Measurements from ENCODE around the gene UGT1A10. TPM values are rescaled to one million over a fixed set of nuclear protein-coding genes. Genes with fewer than 3 reads are reported as not detected.
"Not testable (repeated sequence)": the region's sequence is repeated elsewhere in the genome, so short reads cannot be mapped to it uniquely, and the experiment has no call there.

UGT1A10 gene
- total RNA-seq, 1 experiment from 2014 or later: not detected

- no peaks in the 10 kb centered on the region for H3K79me2 ChIP-seq (ENCODE audit: insufficient read depth, low read length)
- H3K23ac ChIP-seq (ENCODE audit: insufficient read length, low read depth, low read length): no peak overlapping the region
- H3K4me3 Mint-ChIP-seq: no peak overlapping the region
- H4K5ac ChIP-seq (ENCODE audit: insufficient read length, low read depth, low read length): no peak overlapping the region
- no peak overlapping the region for H3K4me2 ChIP-seq (ENCODE audit: insufficient read depth, insufficient read length, low read length)
- no peak overlapping the region for H3K9ac ChIP-seq (ENCODE audit: extremely low read depth, insufficient read length, low read length)
- no peak overlapping the region for H3K18ac ChIP-seq (ENCODE audit: insufficient read length, low read depth, low read length)
- no peak overlapping the region for H2BK5ac ChIP-seq (ENCODE audit: insufficient read length, low read length)
- no peaks in the 10 kb centered on the region for H3K79me1 ChIP-seq (ENCODE audit: insufficient read depth, low read depth, low read length, poor library complexity, severe bottlenecking)
- TF ChIP-seq CTCF (conservative IDR thresholded peaks at IDR 0.05): no peak
- no peak overlapping the region for H3T11ph ChIP-seq (ENCODE audit: low read length)
- H3K9me3 Mint-ChIP-seq: peaks cover 32 to 42% of the 10 kb centered on the region in 2 experiments
- H3K36me3 Mint-ChIP-seq (ENCODE audit: insufficient read depth in 1 of 3, low read depth in 3 of 3): peaks cover 0 to 2% (median 0%) of the 10 kb centered on the region in 3 experiments; a peak in 2 of 7 replicates
- no peak overlapping the region for H2BK20ac ChIP-seq (ENCODE audit: low read depth, low read length, poor library complexity, severe bottlenecking)
- H3K9me3 ChIP-seq (ENCODE audit: control insufficient read depth, low read depth, low read length): no peaks in the 10 kb centered on the region
- H3K27me3 Mint-ChIP-seq (ENCODE audit: low read depth): peaks cover 11% of the 10 kb centered on the region
- H3K23me2 ChIP-seq (ENCODE audit: insufficient read length, low read depth, low read length, poor library complexity, severe bottlenecking): no peaks in the 10 kb centered on the region
- H2AFZ ChIP-seq (ENCODE audit: low read length): no peak overlapping the region
- H4K8ac ChIP-seq (replicated peaks; ENCODE audit: insufficient read length, low read depth, low read length): no peak overlapping the region
- H4K91ac ChIP-seq (ENCODE audit: insufficient read length, low read depth, low read length): no peak overlapping the region
- no peaks in the 10 kb centered on the region for H3K4me1 Mint-ChIP-seq
- H4K20me1 ChIP-seq (ENCODE audit: control insufficient read depth, insufficient read depth, insufficient read length): no peaks in the 10 kb centered on the region
- no peak overlapping the region for H3K14ac ChIP-seq (ENCODE audit: insufficient read depth, low read length)
- no peak overlapping the region for H3K4ac ChIP-seq (ENCODE audit: low read depth, low read length)
- no peaks in the 10 kb centered on the region for H3K27me3 ChIP-seq (ENCODE audit: insufficient read depth, low read length)
- no peak overlapping the region for H2BK12ac ChIP-seq (ENCODE audit: insufficient read length, low read depth, low read length)
- H3K4me1 ChIP-seq (ENCODE audit: insufficient read depth, low read length): no peaks in the 10 kb centered on the region
- WGBS (ENCODE audit: extremely low coverage, insufficient read length, low lambda C conversion rate): no CpG with 5 or more reads among the region's 4 CpGs
- H3K56ac ChIP-seq (ENCODE audit: insufficient read length, low read depth, low read length): no peak overlapping the region
- H2BK120ac ChIP-seq (ENCODE audit: low read depth, low read length, poor library complexity, severe bottlenecking): no peak overlapping the region
- no peak overlapping the region for H2AK5ac ChIP-seq (ENCODE audit: insufficient read length, low read length)
- no peak overlapping the region for H3K27ac ChIP-seq (ENCODE audit: insufficient read length, low read depth, low read length)
- no peak overlapping the region for H3K27ac Mint-ChIP-seq
- H2BK15ac ChIP-seq (ENCODE audit: low read depth, low read length): no peak overlapping the region
- no peak for DNase-seq
Observed at GRCh38 chr2:233611284-233611683, 25.0 kb upstream of the UGT1A10 start.

GRCh38 chr2:233617476-233617875, 18.8 kb upstream of the UGT1A10 start, which contains the start of gene UGT1A8:
TSS of gene UGT1A8 (plus strand) at chr2:233617633. CDS start at chr2:233617708, 75 bp downstream.
- not testable (repeated sequence) for H2BK5ac ChIP-seq (ENCODE audit: insufficient read length, low read length); H3K79me1 ChIP-seq (ENCODE audit: insufficient read depth, low read depth, low read length, poor library complexity, severe bottlenecking); H2BK120ac ChIP-seq (ENCODE audit: low read depth, low read length, poor library complexity, severe bottlenecking); H3K4ac ChIP-seq (ENCODE audit: low read depth, low read length); H4K5ac ChIP-seq (ENCODE audit: insufficient read length, low read depth, low read length); H3K27ac ChIP-seq (ENCODE audit: insufficient read length, low read depth, low read length); H2BK20ac ChIP-seq (ENCODE audit: low read depth, low read length, poor library complexity, severe bottlenecking); DNase-seq; H3K79me2 ChIP-seq (ENCODE audit: insufficient read depth, low read length); H2BK12ac ChIP-seq (ENCODE audit: insufficient read length, low read depth, low read length); H3K4me1 Mint-ChIP-seq; H4K8ac ChIP-seq (replicated peaks; ENCODE audit: insufficient read length, low read depth, low read length); H3K14ac ChIP-seq (ENCODE audit: insufficient read depth, low read length); H3K27ac Mint-ChIP-seq; H3K56ac ChIP-seq (ENCODE audit: insufficient read length, low read depth, low read length); H3K27me3 ChIP-seq (ENCODE audit: insufficient read depth, low read length); H4K20me1 ChIP-seq (ENCODE audit: control insufficient read depth, insufficient read depth, insufficient read length); H4K91ac ChIP-seq (ENCODE audit: insufficient read length, low read depth, low read length); H3K4me2 ChIP-seq (ENCODE audit: insufficient read depth, insufficient read length, low read length); H2AFZ ChIP-seq (ENCODE audit: low read length); H3K18ac ChIP-seq (ENCODE audit: insufficient read length, low read depth, low read length); H3T11ph ChIP-seq (ENCODE audit: low read length); H3K4me3 Mint-ChIP-seq; H3K9me3 ChIP-seq (ENCODE audit: control insufficient read depth, low read depth, low read length); H2AK5ac ChIP-seq (ENCODE audit: insufficient read length, low read length); H3K36me3 Mint-ChIP-seq (ENCODE audit: insufficient read depth in 1 of 3, low read depth in 3 of 3); H2BK15ac ChIP-seq (ENCODE audit: low read depth, low read length); H3K23ac ChIP-seq (ENCODE audit: insufficient read length, low read depth, low read length); H3K4me1 ChIP-seq (ENCODE audit: insufficient read depth, low read length); H3K9ac ChIP-seq (ENCODE audit: extremely low read depth, insufficient read length, low read length); H3K23me2 ChIP-seq (ENCODE audit: insufficient read length, low read depth, low read length, poor library complexity, severe bottlenecking)
- H3K9me3 Mint-ChIP-seq: peaks cover 29 to 45% of the 10 kb centered on the region in 2 experiments
- WGBS (ENCODE audit: extremely low coverage, insufficient read length, low lambda C conversion rate): no CpG with 5 or more reads among the region's 5 CpGs
- H3K27me3 Mint-ChIP-seq (ENCODE audit: low read depth): peaks cover 13% of the 10 kb centered on the region
